Epithelial cell of esophagus (primary cell): ENCODE data around the gene IER3IP1.

Source experiments
- DNase-seq: peaks from one replicate; pipeline ENCODE4 v3.0.0; 2010; ENCODE audit warnings: low read depth
- H3K4me3 ChIP-seq: 2 replicates; pipeline ENCODE4 v1.5.1; 2011; ENCODE audit warnings: mild to moderate bottlenecking, low read length, control low read depth
- TF ChIP-seq, protein P1 (sequence below): IDR thresholded peaks from 2 replicates; pipeline ENCODE4 v1.5.1; 2011; ENCODE audit warnings: low read depth, mild to moderate bottlenecking, low read length, control low read depth, inconsistent platforms; ENCODE audit not compliant: insufficient read depth; ENCODE audit errors: missing control alignments

Gene IER3IP1

GRCh38 chr18:47110492-47111274 lies 65.5 kb downstream of the IER3IP1 start:
- no peak overlapping the region for H3K4me3 ChIP-seq
- no peak for DNase-seq
- TF ChIP-seq, protein P1, sequence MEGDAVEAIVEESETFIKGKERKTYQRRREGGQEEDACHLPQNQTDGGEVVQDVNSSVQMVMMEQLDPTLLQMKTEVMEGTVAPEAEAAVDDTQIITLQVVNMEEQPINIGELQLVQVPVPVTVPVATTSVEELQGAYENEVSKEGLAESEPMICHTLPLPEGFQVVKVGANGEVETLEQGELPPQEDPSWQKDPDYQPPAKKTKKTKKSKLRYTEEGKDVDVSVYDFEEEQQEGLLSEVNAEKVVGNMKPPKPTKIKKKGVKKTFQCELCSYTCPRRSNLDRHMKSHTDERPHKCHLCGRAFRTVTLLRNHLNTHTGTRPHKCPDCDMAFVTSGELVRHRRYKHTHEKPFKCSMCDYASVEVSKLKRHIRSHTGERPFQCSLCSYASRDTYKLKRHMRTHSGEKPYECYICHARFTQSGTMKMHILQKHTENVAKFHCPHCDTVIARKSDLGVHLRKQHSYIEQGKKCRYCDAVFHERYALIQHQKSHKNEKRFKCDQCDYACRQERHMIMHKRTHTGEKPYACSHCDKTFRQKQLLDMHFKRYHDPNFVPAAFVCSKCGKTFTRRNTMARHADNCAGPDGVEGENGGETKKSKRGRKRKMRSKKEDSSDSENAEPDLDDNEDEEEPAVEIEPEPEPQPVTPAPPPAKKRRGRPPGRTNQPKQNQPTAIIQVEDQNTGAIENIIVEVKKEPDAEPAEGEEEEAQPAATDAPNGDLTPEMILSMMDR = no peak

DNA sequence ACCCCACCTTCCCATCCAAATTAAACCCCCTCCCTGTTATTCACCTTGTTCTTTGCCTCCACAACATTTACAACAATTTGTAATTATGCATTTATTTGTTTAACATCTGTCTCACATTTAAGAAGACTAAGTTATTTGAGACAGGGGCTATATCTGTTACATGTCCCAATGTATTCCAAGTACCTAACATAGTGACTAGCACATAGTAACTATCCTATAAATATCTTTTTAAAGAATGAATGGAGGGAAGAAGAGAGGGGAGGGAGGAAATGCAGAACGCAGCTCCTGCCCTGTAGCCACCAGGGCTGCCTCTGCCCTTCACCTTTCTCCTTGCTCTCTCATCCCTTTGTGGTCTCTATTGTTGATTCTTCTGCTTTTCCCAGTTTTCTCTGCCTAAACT lies 66.4 kb downstream of the IER3IP1 start:
- TF ChIP-seq, protein P1 = no peak
- no peak for DNase-seq
- no peak overlapping the region for H3K4me3 ChIP-seq

GRCh38 chr18:47108998-47109405 lies 67.2 kb downstream of the IER3IP1 start:
- no peak for DNase-seq
- H3K4me3 ChIP-seq = no peak overlapping the region
- TF ChIP-seq, protein P1 = no peak

GRCh38 chr18:47108373-47108772 lies 67.8 kb downstream of the IER3IP1 start:
- no peak for DNase-seq
- TF ChIP-seq, protein P1 = no peak
- no peak overlapping the region for H3K4me3 ChIP-seq
